ENCODE measurements around the gene MGAT4B.

MGAT4B gene

DNA sequence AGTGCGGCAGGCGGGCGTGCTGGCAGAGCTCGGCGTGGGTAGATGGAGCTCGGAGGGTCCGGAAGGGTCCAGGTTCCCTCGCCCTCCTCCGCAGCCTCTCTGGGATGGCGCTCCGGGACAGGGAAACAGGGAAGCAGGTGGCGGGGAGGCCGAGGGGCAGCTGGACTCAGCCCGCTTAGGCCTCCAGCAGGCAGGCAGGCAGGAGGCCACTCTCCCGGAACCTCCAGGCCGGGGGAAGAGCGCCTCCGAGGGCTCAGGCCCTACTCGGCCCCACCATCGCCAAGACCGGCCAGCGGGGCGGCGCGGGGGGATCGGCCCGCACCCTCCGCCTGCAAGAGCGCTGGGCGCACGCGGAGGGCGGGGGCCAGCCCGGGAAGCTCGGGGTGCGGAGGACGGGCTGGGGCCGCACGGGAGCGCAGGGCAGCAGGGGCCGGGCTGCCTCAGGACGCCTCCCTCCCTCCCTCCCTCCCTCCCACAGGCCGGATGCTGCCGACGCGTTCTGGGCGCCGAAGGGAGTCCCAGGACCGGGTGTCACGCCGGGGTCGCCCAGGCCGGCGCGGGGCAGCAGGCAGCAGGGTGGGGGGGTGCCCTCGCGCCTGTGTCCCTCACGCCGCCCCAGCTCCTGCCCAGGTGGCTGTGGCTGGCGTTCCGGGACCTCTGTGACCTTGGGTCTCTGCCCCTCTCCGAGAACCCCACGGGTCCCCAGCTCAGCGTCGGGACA lies 977 bp downstream of the MGAT4B start:
- DNase-seq (ENCODE audit: low spot score) = peak; percentile 22

DNA sequence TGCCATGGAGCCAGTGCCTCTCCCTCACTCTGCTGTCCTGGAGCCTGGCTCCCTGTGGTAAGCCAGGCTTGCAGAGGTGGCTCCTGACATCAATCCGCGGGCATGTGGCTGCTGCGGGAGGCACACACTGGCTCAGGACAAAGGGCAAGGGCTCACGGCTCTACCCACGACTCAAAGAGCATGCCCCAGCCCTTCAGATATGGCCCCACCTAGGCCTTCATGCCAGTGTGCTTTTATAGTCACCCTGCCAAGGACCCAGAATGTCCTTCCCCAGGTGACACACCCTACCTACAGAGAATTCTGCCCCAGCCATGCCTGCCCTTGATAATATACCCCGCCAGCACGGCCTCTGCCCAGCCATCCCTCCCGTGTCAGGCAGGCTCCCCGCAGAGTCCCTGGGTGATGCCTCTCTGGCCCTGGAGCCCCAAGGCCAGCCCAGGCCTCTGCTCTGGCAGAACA lies 1.6 kb downstream of the MGAT4B start:
- DNase-seq (ENCODE audit: low spot score) = no peak

DNA sequence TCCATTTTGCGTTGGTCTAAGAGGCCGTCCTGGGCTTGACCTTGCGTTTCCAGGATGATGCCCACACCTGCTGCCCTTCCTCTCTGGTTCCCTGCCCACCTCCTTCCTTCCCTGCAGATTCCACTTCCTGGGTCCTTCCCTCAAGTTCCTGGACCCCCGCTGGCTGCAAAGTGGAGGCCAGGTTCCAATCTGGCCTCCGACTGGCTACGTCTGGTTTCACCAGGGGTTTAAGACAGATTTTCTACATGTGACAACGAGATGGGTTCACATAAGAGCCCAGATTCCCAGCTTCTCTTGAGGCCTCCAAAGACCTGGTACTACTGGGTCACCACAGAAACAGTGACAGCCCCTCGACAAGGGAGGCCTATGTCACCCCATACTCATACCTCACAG lies 2.1 kb downstream of the MGAT4B start:
- DNase-seq (ENCODE audit: low spot score) = no peak

DNA sequence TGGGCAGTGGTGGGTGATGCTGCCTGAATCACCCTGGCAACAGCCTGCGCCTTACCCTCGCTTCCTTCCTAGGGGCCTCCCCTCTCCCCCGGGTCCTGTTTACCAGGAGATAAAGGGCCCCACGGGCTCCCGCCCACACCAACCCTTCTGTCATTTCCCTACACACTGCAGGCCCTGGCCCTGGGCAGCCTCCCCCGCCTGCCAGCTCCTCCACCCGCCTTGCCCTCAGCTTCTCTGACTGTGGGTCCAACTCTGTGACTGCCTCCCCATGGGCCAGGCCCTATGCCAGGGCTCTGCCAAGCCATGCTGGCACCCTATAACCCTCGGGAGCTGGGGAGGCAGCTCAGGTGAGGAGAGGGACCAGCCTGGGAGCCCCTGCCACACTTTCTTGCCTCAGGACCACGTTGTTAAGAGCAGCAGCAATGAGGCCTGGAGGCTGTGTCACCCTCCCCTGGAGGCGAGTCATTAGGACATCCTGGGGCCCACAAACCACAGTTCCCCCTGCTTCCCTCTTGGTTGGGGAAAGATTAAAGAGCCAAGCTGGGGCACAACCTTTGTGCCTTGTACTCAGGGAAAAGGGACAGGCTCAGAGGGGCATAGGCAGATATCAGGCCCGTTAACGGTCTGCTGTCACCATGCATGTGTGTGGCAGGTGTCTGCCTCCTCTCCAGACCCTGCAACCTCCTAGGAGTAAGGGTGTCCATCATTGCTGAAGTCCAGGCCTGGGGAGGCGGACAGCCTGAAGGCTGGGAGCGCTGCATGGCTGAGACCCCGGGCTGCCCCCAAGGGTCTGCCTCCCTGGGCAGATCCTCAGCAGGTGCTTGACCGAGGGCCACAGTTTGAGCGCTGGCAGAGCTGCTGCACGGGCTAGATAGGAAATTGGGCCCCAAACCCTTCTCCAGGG lies 2.8 kb downstream of the MGAT4B start:
- no peak for DNase-seq (ENCODE audit: low spot score)

DNA sequence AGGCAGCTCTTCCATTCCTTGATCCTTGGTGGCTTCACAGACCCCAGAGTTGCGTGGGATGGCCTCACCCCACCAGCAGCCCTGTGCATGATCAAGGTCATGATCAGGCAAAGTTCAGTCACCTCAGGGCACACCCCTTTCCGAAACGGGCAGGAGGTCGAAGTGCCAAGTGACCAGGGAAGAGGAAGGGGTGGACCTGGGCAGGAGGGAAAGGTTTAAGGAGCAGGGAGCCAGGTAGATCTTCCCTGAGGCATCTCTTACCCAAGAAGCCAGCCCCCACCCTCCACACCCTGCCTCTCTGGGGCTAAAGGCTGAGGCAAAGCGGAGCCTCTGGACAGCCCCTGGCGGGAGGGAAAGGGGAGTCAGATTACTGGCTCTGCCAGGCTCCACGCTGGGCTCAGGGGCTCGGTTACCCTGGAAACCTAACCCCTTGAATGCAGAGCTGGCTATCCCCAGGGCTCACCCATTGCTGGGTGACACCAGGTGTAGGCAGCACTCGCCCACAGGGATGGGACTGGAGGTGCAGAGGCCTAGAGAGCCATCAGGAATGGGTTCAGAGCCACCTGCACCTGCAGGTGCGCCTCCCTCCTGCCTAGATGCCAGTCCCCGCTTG lies 3.6 kb downstream of the MGAT4B start:
- no peak for DNase-seq (ENCODE audit: low spot score)

DNA sequence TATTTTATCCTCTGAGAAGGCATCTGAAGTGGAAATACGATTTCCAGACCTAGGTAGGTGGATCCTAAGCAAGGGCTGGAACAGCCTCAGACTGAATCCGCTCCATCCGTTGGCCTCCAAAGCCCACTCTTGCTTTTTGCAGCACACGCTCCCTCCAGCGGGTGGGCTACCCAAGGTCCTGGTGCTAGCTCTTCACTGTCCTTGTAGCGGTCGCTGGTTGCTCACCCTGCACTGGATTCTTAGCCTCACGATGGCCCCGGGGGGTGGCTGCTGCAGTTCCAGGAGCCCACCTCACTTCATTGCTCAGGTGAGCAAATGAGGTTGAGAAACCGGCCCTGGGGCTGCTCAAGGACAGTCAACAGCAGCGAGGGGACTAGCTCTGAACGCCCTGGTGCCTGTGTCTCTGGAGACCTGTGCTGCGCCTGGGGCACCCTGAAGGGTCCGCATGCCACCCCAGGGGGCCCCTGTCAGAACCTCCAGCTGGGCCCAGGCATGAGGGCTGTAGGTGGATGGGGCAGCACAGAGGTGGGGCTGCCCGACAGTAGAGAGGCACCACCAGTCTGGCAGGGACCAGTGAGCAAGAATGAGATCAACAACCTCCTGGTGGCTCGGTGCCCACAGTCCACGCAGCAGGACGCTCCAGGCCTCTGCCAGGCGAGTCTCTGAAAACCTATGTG lies 4.3 kb downstream of the MGAT4B start:
- DNase-seq (ENCODE audit: low spot score) = no peak

DNA sequence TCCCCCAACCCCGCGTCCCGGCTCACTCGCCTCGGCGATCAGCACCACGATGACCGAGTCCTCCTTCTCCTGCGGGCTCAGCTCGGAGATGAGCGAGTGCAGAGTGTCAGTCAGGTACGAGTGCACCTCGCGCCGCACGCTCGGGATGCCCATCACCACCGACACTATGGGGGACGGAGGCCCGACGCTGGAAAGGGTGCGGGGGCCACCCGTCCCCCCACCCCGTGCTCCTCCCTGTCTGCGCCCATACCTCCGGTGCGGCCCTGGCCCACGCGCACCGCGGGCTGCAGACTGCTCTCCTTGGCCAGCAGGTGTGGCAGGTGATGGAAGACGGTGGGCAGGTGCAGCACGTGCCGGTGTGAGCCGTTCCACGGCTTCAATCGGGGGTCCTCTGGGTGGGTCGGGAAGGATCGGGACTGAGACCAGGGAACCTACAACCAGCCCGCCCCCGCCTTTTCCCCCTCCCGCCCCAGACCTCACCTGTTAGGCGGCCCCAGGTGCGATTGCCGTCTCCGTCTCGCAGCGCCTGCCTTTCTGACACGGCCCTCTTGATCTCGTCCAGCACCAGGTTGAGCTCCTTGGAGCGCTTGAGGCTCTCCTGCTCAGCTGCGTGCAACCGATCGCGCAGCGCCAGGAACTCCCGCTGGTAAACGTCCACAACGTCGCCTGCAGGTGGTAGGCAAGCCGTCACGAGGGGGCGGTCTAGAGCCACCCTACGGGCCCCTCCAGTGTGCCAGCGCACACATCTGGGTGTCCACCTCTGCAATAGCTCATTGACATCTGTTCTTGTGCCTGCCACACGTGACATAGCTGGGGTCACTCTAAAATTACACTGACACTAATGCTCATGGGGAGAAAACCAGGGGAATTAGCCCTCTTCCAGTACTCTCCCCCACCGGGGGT lies 5.1 kb downstream of the MGAT4B start:
- DNase-seq (ENCODE audit: low spot score) = peak; percentile 86

DNA sequence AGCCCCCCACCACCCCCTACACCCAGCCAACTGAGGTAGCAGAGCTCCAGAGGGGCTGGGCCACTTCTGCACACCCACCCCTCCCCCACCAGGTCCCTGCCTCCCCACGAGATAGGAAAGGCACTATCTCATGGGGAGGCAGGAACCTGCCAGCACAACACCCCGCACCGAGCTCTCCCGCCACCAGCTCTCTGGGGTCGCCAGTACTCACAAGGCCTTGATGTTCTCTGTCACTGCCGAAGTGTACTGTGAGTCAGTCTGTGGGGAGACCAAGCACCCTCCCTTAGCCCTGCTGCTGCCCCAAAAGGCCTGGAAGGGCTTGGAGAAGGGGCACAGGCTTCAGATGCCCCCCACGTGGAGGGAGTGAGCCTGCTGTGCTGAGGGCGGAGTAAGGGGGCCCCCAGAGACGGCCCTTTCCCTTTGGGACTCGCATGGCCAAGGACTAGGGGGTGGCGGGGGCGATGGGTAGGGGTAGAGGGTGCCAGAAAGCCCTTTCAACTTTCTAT lies 5.9 kb downstream of the MGAT4B start:
- no peak for DNase-seq (ENCODE audit: low spot score)

DNA sequence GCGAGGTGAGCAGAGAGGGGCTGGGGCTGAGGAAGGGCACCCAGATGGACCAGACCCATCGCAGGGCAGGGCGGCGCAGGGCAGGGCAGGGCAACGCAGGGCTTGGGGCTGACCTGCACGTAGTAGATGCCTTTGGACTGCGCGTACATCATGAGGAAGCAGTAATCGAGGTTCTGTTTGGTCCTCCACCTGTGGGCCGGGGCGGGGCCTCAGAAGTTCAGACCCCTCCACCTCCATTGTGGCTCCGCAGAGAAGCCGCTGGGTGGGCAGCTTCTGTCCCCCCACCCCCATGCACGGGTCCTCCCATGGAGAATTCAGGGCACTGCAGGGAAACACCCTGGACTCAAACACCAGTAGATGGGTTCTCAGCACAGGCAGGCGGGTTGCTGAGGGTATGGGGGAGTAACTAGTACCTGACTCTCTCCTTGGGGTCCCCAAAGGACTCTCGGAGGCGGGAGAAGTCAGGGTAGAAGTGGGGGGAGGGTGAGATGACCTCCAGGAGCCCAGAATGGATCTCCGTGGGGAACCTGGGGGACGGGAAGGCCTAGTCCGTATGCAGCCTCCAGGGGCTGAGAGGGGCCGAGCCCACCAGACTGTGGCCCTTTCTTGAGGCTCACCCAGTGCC lies 6.5 kb downstream of the MGAT4B start:
- no peak for DNase-seq (ENCODE audit: low spot score)

DNA sequence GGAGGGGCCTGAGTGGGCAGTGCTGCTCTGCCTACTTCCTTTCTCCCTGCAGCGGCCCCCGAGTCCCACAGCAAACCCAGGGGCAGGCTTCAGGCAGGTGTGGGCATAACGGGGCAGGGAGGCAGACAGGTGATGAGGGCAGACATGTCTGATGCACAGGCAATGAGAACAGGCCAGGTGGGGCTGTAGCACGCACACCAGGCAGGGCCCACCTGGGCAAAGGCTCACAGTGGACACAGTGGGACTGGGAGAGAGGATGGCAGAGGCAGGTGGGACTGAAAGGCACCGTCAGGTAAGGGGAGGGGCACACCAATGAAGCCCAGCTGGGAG lies 7.1 kb downstream of the MGAT4B start:
- DNase-seq (ENCODE audit: low spot score) = no peak

DNA sequence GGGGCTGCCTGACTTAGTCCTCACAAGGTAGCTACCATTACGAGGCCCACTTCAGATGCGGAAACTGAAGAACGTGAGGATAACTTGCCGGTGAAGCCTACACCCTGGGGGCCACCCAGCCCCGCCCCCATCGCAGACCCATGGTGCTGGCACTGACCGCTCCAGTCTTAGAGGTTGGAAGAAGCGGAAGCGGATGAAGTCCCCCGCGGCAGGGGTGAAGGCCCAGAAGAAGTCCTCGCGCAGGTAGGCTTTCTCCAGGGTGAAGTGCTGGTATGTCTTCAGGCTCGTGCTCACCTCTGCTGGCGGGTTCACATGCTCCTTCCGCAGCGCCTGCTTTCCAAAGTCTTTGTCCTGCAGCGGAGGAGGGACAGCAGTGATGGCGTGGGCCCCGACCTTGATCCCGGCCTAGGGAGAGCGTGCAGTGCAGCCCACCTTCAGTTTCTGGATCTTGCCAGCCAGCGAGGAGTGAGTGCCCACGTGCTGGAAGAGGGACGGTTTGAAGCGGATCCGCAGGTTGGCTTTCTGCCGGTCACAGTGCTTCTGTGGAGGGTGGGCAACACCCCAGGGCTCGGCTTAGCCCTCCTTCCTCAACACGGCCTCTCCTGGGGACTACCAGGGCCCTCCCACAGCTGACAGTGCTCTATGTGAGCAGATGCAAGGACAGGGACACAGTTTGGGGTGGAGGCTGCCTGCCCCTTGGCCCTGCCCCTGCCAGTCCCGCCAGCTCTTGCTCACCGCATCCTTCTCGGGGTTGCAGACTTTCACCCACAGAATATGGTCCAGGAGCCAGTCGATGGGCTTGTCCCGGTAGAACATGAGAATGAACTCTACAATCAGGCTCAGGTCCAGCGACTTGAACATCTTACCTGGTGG lies 7.7 kb downstream of the MGAT4B start:
- no peak for DNase-seq (ENCODE audit: low spot score)

DNA sequence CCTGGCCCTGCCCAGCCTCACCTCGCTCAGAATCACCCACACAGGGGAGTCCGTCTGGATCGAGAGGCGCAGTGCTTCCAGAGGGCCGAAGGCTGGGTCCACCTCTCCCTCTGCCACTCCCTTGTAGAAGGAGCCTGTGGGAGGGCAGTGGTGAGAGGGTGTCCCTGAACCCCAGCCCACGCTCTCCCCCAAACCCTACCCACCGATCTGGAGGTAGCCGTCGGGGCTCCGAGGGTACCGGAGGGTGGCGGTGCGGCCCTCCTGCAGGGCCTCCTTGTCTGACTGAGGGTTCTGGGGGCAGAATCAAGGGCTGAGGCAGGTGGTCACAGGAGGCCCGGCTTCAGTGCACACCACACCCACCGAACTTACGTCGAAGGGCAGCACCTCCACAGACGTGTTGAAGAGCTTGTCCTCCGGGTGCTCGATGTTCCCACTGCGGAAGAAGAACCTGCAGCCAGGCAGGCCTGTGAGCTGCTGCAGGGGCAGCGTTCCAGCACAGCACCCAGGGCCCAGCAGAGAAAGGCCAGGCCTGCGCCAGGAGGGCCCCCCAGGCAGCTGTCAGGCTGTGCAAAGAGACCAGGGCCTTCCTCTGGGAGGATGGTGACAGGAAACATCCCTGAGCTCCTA lies 8.4 kb downstream of the MGAT4B start:
- no peak for DNase-seq (ENCODE audit: low spot score)

DNA sequence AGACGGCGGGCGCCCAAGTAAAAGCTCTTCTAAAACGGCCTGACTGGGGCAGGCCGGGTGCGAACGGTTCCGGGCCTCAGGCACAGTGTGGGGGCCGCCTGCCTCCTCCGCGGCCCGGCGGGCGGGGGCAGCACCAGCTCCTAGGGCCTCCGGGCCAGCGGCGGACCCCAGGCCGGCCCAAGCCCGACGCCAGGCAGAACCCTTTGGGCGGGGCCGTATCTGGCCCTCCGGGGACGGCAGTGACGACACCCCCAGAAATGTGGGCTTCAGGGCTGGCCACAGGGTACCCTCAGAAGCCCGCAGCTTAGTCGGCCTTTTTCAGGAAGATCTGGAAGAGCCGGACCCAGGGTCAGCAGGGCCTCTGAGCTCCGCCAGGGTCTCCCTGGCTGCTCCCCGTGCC lies 8.9 kb downstream of the MGAT4B start:
- DNase-seq (ENCODE audit: low spot score) = no peak

DNA sequence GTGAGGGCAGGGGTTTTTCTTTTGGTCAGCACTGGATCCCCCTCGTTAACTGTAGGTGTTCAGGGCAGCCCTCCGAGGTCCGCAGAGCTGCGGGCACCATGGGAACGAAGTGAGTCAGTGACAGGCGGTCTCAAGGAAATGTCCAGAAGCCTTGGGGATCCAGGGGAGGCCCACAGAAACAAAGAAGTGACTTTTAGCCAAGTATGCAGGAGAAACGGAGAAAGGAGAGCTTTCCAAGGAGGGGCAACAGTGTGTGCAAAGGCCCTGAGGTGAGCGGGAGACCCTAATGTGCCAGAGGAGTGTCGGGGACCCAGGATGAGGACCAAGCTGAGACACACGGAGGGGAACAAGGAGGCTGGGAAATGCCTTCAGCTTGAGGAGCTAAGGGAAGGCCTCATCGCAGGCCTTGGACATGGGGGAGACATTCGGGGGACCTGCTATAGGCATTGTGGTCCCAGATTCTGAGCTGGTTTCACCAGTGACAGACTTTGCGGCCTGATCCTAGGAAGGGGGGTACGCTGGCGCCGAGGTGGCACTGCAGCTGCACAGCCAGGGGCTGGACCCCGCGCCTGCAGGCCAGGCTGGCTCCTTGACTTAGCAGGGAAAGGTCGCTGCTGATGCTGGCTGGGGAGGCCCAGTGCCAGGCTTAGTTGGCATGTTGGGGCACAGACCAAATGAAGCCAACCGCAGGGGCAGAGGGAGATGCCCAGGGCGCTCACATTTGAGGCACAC lies 9.6 kb downstream of the MGAT4B start:
- no peak for DNase-seq (ENCODE audit: low spot score)

DNA sequence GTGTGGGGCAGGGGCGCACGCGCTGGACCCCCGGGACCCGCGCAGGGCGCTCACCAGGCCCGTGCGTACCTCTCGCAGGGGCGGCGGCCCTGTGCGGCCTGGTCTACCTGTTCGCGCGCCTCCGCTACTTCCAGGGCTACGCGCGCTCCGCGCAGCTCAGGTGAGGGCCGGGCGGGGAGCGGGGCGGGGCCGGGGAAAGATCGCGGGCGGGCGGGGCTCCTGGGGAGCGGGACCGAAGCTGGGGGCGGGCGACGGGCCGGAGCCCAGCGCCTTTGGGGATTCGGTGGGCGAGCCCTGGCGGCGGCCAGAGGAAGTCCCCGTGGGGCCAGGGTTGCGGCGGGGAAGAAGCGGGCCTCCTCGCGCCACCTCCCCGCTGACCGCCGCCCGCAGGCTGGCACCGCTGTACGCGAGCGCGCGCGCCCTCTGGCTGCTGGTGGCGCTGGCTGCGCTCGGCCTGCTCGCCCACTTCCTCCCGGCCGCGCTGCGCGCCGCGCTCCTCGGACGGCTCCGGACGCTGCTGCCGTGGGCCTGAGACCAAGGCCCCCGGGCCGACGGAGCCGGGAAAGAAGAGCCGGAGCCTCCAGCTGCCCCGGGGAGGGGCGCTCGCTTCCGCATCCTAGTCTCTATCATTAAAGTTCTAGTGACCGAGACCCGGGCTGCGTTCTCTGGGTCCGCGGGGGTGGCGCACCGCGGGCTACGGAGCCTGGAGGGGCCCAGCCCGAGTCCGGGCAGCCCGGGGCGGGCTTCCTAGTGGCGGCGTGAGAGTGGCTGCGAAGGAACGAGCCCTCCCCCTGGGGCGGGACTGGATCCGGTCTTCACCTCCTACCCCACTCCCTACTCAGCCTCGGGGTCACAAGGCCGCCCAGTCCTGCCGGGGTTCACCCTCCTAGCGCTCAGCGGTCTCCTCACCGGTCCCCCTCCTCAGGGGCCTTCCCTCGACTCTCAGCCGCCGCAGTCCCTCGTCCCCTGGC lies 10.5 kb downstream of the MGAT4B start:
- DNase-seq (ENCODE audit: low spot score) = peak; percentile 67

DNA sequence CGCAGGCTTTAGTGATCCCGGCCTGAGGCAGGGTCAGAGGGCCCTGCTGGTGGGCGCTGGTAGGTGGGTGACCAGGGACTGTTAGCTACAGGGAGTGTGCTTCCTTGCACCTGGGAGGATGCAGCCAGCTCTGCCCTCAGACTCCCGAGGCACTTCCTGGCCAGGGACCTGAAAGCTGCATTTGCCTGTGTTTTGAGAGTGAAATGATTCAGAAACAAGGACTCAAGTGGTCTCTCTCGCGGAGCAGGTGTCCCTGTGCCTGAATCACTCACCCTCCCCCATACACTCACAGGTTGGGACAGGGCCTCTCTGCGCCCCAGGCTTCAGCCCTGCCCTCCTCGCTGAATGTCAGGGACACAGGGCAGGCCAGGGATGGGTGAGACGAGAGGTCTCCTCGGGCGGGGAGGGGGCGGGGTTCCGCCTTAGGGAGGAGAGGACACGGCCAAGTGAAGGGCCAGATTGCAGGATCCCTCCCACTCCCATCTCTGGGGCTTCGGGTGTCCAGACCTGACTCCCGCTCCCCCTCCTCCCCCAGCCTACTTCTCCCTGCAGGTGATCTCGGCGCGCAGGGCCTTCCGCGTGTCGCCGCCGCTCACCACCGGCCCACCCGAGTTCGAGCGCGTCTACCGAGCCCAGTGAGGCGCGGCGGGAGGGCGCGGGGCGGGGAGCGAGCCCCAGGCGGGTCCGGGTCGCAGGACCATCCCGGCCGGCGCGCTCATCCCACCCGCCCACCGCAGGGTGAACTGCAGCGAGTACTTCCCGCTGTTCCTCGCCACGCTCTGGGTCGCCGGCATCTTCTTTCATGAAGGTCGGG lies 11.4 kb downstream of the MGAT4B start:
- no peak for DNase-seq (ENCODE audit: low spot score)

Measured in CD4-positive, alpha-beta T cell treated with Interleukin-2 at 100 ng/mL for 4 hours (primary cell).